ENCODE measurements around the gene FBH1.
"Not testable (repeated sequence)": the region's sequence is repeated elsewhere in the genome, so short reads cannot be mapped to it uniquely, and the experiment has no call there.

Gene FBH1

DNA sequence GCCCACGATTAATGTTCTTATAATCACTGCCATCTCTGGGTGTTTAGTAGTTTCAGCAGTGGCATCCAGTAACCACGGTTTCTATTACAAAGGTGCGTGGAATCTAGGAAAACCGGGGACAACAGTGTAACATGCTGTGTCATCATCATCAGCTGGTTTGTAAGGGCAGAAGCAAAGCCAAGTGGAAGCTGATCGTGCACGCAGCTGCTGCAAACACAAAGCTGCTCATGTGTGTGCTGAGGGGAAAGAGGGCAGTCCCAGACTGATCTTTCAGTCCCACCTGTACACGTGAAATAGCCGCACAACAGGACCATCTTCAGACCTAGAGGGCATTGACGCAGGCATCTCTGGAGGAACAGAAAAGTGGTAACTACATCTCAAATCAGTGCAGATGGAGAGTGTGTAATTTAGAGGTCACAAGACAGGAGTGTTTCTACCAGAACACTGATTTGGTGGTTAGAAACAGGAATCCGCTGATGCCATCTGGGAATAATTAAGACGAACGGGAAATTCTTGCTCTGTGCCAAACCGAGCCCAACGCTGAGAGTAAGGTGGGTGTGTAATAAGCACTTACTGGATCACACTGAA, 13.8 kb upstream of the FBH1 start:
- DNase-seq, result no peak

DNA sequence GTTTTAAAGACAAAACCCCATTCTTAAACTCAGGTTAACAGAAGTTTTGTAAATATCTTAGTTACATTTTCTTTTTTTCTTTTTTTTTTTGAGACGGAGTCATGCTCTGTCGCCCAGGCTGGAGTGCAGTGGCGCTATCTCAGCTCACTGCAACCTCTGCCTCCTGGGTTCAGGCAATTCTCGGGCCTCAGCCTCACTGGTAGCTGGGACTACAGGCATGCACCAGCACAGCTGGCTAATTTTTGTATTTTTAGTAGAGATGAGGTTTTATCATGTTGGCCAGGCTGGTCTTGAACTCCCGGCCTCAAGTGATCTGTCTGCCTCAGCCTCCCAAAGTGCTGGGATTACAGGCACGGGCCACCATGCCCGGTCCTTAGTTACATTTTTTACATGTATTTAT, 13.0 kb upstream of the FBH1 start:
- not testable (repeated sequence) for DNase-seq

DNA sequence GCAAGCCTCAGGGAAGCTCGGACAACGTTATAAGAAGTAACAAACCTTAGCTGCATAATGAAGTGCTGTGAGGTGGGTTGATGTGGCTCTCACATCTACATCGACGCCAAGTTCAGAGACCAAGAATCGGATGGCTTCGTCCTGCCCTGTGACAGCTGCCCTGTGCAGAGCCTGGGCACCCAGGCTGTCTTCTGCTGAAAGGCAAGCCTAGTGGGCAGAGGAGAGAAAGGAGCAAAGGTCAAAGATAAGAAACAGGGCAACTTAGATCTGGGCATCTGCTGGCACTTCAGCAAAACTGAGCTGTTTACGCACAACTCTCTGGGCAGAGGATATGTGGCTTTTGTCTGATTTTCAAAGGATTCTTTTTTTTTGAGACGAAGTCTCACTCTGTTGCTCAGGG, 7.1 kb upstream of the FBH1 start:
- DNase-seq, result no peak

DNA sequence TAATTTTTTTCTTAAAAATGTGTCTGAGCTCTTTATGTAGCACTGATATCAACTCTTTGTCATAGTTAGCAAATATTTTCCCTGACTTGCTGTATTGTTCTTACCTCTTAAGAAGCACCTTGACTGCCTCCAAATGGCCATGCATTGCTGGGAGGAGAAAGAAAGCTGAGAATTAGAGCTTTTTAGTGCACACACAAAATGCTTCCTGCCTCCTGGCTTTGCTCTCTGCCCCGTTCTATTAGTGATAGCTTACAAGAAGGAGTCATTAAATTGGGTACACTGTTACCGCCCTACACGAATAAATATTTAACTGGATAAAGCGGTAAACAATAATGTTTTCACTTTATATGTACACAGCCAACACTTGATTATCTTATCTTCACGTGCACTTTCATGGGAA, 4.4 kb upstream of the FBH1 start:
- no peak for DNase-seq

DNA sequence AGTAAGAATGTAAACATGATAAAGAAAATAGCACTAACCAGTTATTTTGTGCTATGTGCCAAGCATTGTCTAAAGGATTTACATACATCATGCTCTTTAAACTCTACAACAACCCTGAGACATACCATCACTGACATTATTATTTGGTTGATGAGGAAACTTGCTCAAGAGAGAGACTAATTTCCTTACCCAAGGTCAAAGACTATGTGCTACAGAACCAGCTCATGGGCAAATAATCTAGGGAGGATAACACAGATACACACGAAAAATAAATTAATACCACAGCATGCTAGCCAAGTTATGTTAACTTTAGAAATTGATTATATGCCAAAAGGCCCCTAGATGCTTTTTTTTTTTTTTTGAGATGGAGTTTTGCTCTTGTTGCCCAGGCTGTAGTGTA, 3.0 kb upstream of the FBH1 start:
- DNase-seq, result no peak

DNA sequence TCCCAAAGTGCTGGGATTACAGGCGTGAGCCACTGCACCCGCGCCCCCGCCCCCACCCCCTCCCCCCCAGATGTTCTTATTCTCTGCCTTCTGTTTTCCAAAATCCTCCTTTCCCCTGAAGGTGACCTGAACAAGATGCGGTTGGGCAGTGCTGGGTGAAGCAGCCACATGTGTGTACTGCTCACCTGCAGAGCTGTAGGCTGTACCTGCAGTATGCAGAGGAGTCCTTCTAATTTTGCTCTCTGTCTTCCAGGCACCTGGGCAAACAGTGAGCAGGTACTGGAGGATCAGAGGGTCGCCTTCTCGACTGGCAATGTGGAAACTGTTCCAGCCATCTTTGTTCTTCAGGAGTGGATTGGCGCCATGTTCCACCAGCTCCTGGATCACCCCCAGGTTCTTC, 2.4 kb upstream of the FBH1 start:
- DNase-seq, result no peak

DNA sequence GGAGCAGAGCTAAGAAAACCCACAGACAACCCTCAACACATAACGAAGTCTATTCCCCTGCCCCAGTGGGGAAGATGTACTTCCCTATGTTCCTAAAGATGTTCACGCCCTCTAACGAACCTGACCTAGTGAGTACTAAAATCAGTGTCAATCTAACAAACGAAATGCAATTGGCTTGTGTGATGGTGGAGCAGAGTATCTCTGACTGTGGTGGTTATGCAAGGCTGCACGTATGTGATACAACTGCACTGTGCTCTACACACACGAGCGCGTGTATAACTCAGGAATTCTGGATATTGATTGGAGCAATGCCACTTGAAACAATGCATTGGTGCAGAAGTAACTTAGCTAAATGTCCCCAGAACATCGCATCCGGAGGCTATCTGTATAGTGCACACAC, 1.7 kb upstream of the FBH1 start:
- DNase-seq, result no peak

DNA sequence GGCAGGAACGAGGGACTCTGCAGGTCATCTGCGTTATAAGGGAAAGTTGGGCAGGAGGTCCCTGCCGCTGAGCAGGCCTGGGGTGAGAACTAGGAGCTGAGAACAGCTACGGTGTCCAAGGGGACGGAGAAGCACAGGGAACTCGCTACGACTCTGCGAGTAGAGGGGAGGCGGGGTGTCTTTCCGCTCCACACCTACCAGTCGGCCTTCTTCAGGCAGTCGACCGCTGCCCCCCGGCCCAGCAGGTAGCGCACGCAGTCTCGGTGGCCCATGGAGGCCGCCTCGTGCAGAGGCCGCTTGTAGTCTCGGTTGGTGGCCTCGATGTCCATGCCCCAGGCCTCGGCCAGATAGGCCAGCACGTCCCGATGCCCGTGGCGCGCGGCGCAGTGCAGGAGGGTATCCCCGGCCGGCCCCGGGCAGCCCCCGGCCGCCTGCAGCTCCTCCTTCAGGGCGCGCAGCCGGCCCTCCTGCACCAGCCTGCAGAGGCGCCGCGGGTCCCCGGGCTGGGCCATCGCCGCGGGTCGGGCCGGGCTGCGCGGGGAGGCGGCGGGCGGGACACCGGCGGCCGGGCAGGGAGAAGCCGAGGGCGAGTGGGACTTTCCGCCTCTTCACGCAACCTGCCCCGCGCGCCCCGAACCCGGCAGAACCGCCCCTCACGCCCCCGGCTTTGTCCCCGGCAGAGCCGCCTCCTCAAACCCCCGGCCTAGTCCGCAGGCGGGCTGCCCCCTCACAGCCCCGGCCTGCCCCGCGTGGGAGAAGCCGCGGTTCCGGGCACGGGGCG, 1.0 kb upstream of the FBH1 start:
- peak; percentile 53 for DNase-seq

DNA sequence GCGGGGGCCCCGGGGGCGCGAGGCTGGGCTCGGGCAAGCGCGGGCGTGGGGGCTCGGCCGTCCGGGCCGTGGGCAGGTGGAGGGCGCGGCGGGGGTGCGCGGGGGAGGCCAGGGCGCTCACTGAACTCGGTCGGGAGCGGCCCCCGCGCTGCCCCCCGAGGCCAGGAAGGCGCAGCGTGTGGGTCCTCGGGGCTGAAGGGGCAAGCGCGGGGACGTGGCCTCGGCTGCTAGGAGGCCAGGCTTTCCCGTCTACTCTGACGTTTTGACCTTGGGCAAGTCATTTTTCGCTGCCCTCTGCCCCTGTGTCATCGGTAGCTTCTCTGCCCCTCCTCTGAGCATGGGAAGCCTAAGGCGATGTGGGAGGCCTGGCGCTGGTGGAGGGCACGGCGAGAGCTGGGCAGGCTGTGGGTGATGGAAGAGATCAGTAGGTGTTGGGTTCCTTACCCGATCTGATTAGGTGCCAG, 441 bp downstream of the FBH1 start:
- DNase-seq, result peak; percentile 55

DNA sequence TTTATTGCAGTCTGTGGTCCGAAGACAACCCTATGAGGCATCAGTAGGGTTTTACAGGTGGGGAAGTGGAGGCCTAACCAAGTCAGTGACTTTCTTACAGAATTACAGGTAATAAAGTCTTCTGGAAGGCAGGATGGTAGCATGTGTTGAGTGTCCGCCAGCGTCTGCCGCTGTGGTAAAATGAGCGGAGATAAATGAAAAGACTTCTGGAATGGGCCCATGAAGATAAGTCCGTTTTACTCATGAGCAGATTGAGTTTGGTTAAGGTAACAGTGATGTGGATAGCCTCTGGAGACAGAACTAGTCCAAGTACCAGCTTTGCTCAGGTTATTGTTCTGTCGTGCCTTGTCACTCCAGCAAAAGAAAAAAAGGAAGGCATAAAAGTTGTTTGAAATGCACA, 966 bp downstream of the FBH1 start:
- DNase-seq, result no peak

DNA sequence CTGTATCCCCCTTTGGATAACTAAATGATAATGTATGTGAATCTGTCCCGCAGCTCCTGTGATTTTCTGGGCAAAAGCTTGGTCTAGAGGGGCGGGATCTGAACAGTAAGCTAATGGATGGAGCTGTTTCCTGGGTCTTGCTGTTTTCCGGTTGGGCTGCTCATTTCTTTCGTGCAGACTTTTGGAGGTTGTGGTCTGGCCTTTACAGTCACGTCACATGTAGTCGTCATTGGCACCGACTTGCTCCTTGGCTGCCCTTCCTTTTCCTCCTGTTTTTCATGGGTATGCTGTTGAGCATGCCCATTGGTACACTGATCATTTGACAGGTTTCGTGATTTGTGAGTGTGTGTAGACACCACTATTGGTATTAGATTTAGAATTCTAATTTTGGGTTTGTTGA, 2.0 kb downstream of the FBH1 start:
- DNase-seq, result no peak

DNA sequence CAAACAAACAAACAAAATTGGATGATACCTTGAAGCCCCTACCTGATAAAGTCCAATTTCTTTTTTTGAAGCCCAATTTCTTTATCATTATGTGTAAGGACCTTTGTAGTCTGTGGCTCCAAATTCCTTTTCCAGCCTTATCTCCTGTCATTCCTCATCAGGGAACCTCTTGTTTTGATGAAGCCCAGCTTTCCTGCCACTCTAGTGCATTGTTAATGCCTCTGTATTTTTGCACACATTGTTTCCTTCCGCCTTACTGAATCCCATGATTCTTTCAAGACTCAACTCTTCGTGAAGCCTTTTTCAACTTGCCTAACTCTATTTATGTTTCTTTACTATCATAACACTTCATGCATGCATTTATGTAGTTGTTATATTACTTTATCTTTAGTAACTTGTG, 3.3 kb downstream of the FBH1 start:
- no peak for DNase-seq

DNA sequence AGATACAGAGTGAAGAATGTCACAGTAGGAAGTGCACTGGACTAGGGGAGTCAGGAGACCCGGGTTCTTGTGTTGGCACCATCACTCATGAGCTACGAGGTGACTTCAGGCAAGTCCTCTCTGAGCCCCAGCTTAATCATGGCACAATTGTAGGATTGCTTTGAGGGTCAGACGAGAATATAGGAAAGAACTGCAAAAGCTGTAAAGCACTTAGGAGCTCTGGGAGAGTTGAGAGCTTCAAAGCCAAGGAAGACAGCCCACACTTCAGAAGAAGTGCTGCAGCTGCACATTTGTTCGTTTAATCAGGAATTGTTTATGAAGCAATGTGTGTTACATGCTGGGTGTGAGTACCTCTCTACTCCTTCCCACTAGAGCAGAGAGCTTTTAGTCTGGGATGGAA, 4.4 kb downstream of the FBH1 start:
- no peak for DNase-seq

DNA sequence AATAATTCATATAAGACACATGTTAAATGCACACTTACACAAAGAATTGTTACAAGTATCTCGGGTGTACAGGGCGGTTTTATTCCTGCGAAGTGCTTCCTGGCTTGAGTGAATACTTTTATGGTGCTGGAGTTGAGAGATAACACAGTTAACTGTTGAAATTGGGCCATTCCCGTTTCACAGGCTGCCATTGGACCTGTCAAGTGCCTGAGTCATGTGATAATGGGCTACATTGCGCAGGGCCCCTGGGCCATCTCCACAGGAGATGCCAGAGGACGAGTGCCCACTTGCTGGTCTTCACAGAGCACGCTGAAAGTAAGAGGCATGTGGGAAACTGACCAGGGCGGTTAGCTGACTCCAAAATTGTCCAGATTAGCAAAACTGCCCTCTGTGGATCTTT, 4.8 kb downstream of the FBH1 start:
- DNase-seq, result no peak

DNA sequence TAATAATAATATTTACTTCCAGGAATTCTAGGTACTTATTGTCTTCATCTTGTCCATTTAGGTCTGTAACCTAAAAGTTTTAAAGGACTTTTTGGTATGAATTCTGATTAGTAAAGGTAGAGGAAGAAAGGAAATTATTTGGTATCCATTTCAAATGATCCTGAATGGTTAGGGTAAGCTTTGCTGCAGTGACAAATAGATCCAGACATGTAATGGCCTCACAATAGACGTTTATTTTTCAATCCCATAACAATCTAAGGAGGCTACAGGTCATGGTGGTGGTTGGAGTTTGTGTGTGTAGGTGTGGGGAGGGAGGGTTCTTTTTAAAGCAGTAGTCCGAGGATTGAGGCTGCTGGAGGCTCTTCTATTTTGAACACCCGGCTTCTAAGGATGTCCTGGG, 5.3 kb downstream of the FBH1 start:
- no peak for DNase-seq

DNA sequence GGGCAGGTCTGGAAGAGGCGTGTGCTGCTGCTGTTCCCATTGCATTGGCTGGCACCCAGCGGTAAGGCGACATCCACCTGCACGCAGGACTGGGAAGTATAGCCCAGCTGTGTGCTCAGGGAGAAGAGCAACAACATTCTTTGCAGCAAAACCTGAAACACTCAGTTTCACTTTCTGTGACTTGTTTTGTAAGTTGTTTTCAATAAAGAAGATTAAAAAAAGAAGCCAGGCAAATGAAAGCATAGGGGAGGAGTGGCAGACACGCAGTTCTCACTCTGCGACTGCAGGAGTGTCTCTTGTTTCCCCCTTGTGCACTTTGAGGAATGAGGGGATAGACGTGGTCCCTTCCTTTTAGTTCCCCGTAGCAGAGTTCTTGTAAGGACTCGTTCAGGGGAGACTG, 5.8 kb downstream of the FBH1 start:
- DNase-seq, result peak; percentile 87

DNA sequence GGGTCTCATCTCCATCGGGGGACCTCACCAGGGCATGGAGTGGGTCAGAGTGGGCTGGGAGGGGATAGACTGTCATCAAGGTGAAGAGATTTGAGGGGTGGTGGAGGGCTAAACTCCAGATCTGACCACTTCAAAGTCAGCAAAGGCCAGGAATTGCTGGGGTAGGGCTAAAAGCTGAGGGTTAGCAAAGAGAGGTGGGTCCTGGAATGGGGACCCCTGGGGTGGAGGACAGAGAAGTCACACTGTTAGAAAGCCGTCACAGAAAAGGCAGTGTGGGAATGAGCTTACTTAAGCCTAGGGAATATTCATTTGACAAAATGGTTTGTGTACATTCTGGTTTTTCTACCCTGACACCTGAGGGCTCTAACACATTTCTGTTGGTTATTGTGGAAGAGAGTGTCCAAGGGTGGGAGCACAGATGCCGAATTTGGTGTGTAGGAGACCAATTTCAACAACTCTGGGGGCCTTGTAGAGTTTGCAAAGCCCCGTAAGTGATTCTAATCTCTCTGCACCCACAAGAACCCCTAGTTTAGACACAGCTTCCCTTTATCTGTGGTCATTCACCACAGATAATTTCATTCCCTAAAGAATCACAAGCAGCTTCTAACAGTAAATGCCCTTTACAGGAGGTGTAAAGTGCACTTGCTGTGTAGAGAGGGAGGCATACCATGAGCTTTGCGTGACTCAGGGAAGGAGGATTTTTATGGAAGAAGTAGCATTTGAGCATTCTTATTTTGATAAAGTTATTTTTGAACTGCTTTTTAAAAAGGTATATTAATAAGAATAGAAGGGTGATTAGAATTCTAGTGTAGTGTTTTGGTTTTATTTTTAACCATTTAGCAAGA, 6.4 kb downstream of the FBH1 start:
- DNase-seq, result no peak

DNA sequence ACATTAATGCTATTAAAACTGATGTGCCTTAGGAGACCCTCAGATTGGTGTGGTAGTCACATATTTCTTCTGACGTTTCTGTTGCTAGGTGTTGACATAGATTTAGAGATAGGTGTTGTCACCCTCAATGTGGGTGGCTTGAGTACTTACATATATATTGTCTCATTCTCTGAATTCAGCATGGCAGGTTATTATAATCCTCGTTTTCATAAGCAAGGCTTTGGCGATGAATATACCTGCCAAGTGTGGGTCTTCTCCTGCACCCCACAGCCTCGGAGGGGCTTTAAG, 7.0 kb downstream of the FBH1 start:
- DNase-seq, result no peak

DNA sequence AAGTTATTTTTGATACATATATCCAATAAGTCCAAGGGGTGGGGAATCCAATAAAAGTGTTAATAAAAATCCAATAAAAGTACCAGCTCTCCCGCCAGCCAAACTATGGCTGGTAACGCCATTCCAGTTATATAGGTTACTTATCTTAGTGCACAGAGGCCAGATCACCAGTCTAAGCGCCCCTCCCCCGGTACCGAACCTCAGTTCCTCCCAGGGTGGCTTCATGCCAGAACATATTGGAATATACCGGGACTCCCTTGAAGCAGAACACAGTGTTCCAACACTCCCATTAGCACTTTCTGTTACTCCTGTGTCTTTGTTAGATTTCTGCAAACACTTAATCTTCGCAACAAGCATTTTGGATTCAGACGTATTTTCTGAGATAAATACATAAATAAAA, 7.5 kb downstream of the FBH1 start:
- DNase-seq, result no peak

DNA sequence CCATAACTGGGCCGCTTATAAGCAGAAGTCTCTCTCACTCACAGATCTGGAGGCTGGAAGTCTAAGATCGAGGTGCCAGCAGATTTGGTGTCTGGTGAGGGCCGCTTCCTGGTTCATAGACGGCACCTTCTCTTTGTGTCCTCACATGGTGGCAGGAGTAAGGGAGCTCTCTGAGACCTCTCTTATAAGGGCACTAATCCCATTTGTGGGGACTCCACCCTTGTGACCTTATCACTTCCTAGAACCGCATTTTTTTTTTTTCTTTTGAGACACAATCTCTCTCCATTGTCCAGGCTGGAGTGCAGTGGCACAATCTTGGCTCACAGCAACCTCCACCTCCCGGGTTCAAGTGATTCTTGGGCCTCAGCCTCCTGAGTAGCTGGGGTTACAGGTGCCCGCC, 8.1 kb downstream of the FBH1 start:
- DNase-seq, result no peak

DNA sequence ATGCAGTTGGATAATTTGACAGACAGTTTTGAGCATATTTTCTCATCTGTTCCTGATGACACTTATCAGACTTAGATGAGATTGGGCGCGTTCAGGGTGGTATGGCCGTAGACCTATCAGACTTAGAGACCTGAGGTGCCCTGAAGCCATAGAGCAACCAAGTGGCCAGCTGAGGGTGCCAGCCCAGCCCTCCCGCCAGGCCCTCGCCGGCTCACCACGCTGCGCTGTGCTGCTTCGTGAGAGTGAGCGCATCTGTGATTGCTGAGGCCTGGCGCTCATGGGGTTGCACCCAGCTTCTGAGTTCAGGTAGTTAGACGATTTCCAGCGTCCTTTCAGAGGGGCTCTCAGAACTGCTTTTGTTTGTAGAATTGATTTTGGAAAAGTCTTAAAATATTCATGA, 10.2 kb downstream of the FBH1 start:
- DNase-seq, result no peak

DNA sequence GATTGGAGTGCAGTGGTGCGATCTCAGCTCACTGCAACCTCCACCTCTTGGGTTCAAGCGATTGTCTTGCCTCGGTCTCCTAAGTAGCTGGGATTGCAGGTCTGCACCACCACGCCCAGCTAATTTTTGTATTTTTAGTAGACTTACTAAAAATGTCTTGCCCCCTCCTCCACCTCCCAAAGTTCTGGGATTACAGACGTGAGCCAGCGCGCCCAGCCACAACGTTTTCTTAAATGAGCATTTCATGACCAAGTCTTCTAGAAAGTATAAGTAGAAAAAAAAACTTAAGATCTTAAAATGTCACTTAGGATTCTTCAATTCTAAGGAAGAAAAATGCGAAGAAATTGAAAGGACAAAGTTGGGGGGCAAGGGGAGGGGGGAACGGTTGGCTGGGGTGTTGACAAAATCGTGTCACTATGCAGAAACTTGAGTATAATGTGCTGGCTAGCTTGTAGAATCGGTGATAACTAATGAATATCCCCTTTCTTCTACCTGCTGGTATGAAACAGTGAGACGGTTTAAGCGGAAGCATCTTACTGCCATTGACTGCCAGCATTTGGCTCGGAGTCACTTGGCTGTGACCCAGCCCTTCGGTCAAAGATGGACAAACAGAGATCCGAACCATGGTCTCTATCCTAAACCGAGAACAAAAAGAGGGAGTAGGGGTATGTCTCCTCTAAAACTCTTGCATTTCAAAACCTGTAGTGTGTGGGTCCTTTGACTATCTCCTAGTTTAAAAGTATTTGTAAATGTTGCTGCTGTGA, 12.7 kb downstream of the FBH1 start:
- no peak for DNase-seq

DNA sequence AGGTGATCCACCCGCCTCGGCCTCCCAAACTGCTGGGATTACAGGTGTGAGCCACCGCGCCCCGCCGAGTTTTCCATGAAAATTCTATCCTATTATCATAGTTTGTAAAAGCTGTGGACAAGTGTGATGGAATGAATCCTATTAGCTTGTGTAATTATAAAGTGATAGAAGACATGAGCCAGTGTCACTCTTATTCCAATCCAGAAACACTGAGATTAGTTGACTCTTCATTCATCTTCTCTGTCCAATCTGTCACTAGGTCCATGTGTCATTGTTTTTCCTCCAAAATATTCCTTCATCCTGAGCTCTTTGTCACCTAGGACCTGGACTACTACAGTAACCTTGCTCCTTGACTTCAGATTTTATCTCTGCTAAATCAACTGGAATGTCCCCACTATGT, 13.5 kb downstream of the FBH1 start:
- no peak for DNase-seq

DNA sequence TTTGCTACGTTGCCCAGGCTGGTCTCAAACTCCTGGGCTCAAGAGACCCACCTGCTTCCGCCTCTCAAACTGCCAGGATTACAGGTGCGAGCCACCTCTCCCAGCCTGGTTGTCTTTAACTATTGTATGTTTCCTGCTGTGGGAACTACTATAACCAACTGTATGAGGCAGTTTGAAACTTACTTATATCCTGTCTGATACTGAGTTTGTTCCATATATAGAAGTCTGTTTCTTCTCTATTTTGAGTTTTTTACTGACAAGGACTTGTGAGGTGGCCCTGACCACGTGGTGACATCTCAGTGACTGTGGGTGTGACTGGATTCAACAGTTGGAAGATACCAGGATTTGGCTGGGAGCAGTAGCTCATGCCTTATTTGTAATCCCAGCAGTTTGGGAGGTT, 14.2 kb downstream of the FBH1 start:
- DNase-seq, result peak; percentile 81

All from RPMI8226 (cell line).